ENCODE measurements around the gene OBSCN.
"Not testable (repeated sequence)": the region's sequence is repeated elsewhere in the genome, so short reads cannot be mapped to it uniquely, and the experiment has no call there.

- TF ChIP-seq CTCF, POLR2A, POLR2AphosphoS5 (IDR thresholded peaks at IDR 0.05): not testable (repeated sequence)
Measured at GRCh38 chr1:228173528-228174481, 34.0 kb upstream of the OBSCN start.

Data from prostate gland (tissue), 2 donors.